Fibroblast of pulmonary artery (primary cell): ENCODE measurements around the gene COG1.

Experiments used
- DNase-seq: peaks from one replicate; pipeline ENCODE4 v3.0.0-alpha.2; 2010; ENCODE audit warnings: low read depth
- H3K4me3 ChIP-seq: replicated peaks from 2 replicates; pipeline ENCODE4 v1.5.1; 2011; ENCODE audit warnings: low read depth, mild to moderate bottlenecking, control low read depth, low read length, moderate library complexity
- TF ChIP-seq, protein P1 (sequence below): IDR thresholded peaks from 2 replicates; pipeline ENCODE4 v1.5.1; 2011; ENCODE audit warnings: mild to moderate bottlenecking, control low read depth, low read length, inconsistent platforms; ENCODE audit errors: missing control alignments

COG1 gene

GRCh38 chr17:73201215-73202069 lies 8.6 kb downstream of the COG1 start:
- TF ChIP-seq, protein P1, sequence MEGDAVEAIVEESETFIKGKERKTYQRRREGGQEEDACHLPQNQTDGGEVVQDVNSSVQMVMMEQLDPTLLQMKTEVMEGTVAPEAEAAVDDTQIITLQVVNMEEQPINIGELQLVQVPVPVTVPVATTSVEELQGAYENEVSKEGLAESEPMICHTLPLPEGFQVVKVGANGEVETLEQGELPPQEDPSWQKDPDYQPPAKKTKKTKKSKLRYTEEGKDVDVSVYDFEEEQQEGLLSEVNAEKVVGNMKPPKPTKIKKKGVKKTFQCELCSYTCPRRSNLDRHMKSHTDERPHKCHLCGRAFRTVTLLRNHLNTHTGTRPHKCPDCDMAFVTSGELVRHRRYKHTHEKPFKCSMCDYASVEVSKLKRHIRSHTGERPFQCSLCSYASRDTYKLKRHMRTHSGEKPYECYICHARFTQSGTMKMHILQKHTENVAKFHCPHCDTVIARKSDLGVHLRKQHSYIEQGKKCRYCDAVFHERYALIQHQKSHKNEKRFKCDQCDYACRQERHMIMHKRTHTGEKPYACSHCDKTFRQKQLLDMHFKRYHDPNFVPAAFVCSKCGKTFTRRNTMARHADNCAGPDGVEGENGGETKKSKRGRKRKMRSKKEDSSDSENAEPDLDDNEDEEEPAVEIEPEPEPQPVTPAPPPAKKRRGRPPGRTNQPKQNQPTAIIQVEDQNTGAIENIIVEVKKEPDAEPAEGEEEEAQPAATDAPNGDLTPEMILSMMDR: no peak
- DNase-seq: no peak
- no peak overlapping the region for H3K4me3 ChIP-seq

- TF ChIP-seq, protein P1: no peak
- DNase-seq: peak; percentile 58
- no peak overlapping the region for H3K4me3 ChIP-seq
These were observed 10.4 kb downstream of the COG1 start for GRCh38 chr17:73203135-73203787.

DNA sequence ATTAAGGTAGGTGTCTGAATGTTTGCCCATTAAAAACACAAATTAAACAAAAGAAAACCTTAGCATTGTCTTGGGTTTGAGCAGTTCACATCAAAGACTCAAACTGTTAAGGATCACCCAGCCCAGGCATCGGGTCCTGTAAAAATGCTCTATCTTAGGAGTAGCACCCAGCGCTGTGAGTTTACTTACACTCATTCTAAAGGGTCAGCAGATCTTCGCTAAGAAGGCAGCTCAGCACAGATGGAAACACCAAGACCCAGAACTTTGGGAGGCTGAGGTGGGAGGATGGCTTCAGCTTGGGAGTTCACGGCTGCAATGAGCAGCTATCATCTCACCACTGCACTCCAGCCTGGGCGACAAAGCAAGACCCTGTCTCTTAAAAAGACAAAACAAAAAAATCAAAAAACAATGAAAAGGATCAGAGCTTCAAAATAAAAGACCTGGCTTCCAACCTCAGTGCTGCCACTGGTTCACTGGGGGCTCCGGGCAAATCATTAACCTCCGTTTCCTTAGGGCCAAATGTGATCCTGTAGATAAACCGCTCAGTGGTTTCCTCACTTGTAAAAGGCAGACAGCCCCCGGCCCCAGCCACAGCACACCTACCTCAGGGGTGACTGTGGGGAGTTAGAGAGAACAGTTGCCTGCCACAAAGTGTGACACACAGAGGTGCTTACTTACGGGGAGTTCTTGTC lies 11.1 kb downstream of the COG1 start:
- H3K4me3 ChIP-seq: no peak overlapping the region
- TF ChIP-seq, protein P1: no peak
- no peak for DNase-seq

DNA sequence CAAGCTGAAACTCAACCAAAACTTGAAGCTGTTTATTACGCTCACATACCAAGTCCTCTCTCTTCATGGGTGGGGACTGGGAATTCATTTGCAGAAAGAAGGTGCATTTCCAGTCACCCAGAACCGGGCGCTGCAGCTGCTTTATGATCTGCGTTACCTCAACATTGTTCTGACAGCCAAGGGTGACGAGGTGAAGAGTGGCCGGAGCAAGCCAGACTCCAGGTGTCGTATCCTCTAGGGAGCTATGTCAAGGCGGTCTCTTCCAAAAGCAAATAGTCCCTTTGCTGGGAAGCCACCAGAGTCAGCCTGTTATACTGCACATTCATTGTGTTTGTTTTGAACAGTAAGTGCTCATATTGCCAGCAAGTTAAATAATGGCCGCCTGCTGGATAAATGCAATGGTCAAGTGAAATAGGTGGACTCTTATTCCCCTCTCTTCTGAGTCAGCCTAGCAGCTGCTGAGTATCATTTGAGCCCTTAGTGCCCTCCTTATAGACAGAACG lies 12.7 kb downstream of the COG1 start:
- TF ChIP-seq, protein P1: no peak
- no peak for DNase-seq
- no peak overlapping the region for H3K4me3 ChIP-seq

DNA sequence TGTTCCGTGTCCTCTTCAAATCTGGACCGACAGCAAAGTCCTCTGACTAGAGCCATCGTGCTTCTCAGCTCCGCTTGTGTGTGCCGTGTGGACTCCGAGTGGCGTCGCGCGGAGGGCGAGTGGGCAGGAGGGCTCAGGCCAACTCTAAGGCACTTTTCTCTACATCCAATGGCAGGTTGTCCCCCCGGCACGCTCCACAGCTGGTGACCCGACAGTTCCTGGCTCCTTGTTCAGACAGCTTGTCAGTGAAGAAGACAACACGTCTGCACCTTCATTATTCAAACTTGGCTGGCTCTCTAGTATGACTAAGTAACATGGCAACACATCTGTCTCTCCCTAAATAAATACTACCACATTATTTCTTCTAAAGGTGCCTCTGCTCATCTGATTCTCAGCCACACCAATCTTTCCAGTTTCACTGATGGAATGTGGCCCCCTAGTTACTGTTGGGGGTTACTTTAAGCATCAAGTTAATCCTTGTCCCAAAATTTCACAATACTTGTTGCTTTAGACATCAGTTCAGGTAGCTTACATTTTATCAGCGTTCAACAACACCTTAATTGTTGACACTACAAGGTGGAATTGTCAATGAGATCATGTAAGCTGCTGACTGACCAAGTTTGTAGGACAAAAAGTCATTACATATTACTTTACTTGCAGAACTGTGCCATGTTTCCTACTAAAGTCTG lies 15.4 kb downstream of the COG1 start:
- TF ChIP-seq, protein P1: no peak
- H3K4me3 ChIP-seq: no peak overlapping the region
- DNase-seq: no peak

GRCh38 chr17:73209436-73209835 lies 16.6 kb downstream of the COG1 start:
- DNase-seq: no peak
- H3K4me3 ChIP-seq: no peak overlapping the region
- TF ChIP-seq, protein P1: no peak
